ENCODE data around the gene GSTK1.

The GSTK1 gene

GRCh38 chr7:143295870-143296269 lies 32.6 kb downstream of the GSTK1 start:
- DNase-seq (ENCODE audit: low read depth in 2 of 3, low spot score in 1 of 3): no peak

GRCh38 chr7:143296686-143297085 lies 33.4 kb downstream of the GSTK1 start:
- no peak for DNase-seq (ENCODE audit: low read depth in 2 of 3, low spot score in 1 of 3)

GRCh38 chr7:143299346-143299745 lies 36.1 kb downstream of the GSTK1 start:
- no peak for DNase-seq (ENCODE audit: low read depth in 2 of 3, low spot score in 1 of 3)

GRCh38 chr7:143299840-143300239 lies 36.6 kb downstream of the GSTK1 start:
- peak; percentile 36 to 46 (median 38) for DNase-seq (ENCODE audit: low read depth in 2 of 3, low spot score in 1 of 3)

- DNase-seq (ENCODE audit: low read depth in 2 of 3, low spot score in 1 of 3): no peak
These were observed 38.0 kb downstream of the GSTK1 start for GRCh38 chr7:143300959-143301935.

- no peak for DNase-seq (ENCODE audit: low read depth in 2 of 3, low spot score in 1 of 3)
These were observed 40.5 kb downstream of the GSTK1 start for GRCh38 chr7:143303733-143304132.

GRCh38 chr7:143304938-143305337 lies 41.7 kb downstream of the GSTK1 start:
- DNase-seq (ENCODE audit: low read depth in 2 of 3, low spot score in 1 of 3): no peak

- DNase-seq (ENCODE audit: low read depth in 2 of 3, low spot score in 1 of 3): peak; percentile 59 to 76 (median 66)
These were observed 42.3 kb downstream of the GSTK1 start for GRCh38 chr7:143305423-143306070.

- no peak for DNase-seq (ENCODE audit: low read depth in 2 of 3, low spot score in 1 of 3)
These were observed 45.4 kb downstream of the GSTK1 start for GRCh38 chr7:143308632-143309031.

- DNase-seq (ENCODE audit: low read depth in 2 of 3, low spot score in 1 of 3): no peak
These were observed 50.9 kb downstream of the GSTK1 start for GRCh38 chr7:143314127-143314526.

GRCh38 chr7:143315776-143316175 lies 52.5 kb downstream of the GSTK1 start, which contains the start of gene CLCN1:
CLCN1 (plus strand) TSS chr7:143316111; CDS start chr7:143316213, 102 bp downstream.
- DNase-seq (ENCODE audit: low read depth in 2 of 3, low spot score in 1 of 3): no peak

- no peak for DNase-seq (ENCODE audit: low read depth in 2 of 3, low spot score in 1 of 3)
These were observed 53.3 kb downstream of the GSTK1 start for GRCh38 chr7:143316492-143316891.

GRCh38 chr7:143318661-143319060 lies 55.4 kb downstream of the GSTK1 start:
- DNase-seq (ENCODE audit: low read depth in 2 of 3, low spot score in 1 of 3): no peak

All from stimulated activated CD4-positive, alpha-beta T cell treated with anti-CD3 and anti-CD28 coated beads, Interleukin-12 subunit alpha, Interleukin-12 subunit beta, amount 100 ng/mL, for 48 hours (primary cell).